H54 (cell line): ENCODE data around the gene CD300H.

Source experiments
- DNase-seq: peaks from one replicate; pipeline ENCODE4 v3.0.0; 2011; ENCODE audit warnings: low spot score, mixed read lengths; ENCODE audit not compliant: insufficient read length
- FAIRE-seq: peaks from 3 replicates; lab custom pipeline; 2011; peaks lifted over from hg19 to GRCh38; lab: Jason Lieb, UNC
- POLR2A ChIP-seq: IDR thresholded peaks from 2 replicates; pipeline ENCODE4 v1.6.1; 2011; ENCODE audit warnings: low read depth, mild to moderate bottlenecking, low read length

The CD300H gene

DNA sequence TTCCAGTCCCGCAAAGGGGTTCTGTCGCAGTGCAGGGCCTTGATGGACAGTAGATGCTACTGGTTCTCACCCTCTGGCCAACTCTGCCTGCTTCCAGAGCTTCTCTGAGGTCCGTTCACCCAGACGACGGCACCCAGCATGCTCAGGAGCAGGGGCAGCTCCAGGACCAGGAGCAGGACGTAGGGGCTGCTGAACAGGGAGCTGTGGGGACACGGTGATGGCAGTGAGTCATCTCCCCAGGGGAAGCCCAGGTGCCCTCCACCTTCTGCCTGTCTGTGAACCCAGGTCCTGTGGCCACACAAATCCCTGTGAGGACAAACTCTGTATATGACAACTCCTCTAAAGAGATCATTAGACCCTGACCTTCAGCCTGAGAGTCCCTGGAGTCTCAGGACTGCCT, 18.0 kb downstream of the CD300H start:
- no peak for DNase-seq
- no peak for FAIRE-seq
- TF ChIP-seq POLR2A: no peak

DNA sequence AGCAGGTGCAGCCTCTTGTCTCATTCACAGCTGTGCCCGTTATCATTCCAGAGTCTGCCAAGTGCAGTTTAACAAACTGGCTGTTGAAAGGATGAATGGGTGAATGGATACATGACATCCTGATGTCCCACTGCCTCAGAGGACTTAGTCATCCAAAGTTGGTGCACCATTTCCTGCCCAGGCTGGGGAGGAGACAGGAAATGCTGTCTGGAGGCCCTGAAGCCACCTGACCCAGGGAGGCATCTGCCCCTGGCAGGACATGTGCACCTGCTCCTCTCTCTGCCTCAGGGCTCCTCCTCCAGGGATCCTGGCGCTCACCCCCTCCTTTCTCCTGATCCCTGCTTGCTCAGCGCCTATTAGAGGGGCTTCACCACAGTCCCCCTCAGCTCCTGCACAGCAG, 19.6 kb downstream of the CD300H start:
- peak; percentile 32 for DNase-seq
- TF ChIP-seq POLR2A: no peak
- FAIRE-seq: no peak

DNA sequence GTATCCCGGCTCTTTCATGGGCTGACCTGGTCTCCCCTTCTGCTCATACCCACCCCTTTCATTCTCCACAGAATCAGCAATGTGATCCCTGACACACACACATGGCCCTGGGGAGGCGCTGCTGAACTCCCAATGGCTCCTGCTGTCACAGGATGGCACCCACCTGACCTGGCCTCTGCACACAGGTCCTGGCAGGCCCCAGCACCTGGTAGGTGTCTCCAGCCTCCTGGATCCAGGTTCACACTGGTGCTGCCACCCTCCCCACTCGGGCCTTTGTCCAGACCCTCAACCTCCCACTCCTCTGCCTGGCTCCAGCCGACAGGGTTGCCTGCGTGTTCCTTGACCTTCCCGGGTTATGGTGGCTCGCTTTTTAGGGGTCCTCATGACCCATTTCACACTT, 20.0 kb downstream of the CD300H start:
- FAIRE-seq (no peak), DNase-seq (no peak)
- TF ChIP-seq POLR2A: no peak

DNA sequence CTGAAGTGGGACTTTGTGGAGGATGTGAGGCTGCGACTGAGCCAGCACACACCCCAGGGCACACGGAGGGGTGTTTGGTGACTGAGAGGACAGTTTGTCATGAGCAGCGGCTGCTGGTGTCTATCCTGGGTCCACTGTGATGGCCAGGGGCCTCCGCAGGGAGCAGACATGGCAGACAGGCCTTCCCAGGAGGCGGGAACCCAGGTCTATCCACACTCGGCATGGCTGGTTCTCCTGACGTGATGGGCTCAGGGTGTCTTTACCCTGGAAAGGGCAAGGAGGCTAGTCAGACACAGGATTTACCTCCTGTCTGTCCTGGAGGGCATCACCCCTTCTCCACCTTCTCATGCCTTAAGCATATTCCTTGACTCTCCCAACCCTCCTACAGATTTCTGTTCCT, 20.7 kb downstream of the CD300H start:
- TF ChIP-seq POLR2A: no peak
- FAIRE-seq: no peak
- no peak for DNase-seq

DNA sequence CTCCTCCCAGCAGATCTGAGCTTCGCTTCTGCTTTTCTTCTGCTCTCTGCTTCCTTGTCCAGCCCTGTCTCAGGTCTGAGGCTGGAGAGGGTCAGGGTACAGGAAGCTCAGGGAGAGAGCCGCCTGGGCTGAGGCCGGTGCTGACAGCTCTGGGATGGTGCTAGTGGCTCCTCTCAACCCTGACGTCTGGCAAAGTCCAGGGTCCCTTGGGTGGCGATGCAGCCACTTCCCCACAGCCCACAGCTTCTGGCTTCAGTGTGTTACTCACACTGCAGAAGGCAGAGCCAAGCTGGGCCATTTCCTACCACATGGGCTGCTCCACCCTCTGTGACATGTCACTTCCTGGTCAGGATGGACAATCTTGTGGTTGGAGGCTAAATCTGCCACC, 21.5 kb downstream of the CD300H start, which contains the start of gene CD300C:
TSS of gene CD300C (minus strand) at position 273 of the 388 bp plus-strand sequence. CDS start 333 bp downstream, outside the sequence.
- peak; percentile 30; the same call in 1 of the 2 replicates for TF ChIP-seq POLR2A
- FAIRE-seq (no peak), DNase-seq (no peak)

DNA sequence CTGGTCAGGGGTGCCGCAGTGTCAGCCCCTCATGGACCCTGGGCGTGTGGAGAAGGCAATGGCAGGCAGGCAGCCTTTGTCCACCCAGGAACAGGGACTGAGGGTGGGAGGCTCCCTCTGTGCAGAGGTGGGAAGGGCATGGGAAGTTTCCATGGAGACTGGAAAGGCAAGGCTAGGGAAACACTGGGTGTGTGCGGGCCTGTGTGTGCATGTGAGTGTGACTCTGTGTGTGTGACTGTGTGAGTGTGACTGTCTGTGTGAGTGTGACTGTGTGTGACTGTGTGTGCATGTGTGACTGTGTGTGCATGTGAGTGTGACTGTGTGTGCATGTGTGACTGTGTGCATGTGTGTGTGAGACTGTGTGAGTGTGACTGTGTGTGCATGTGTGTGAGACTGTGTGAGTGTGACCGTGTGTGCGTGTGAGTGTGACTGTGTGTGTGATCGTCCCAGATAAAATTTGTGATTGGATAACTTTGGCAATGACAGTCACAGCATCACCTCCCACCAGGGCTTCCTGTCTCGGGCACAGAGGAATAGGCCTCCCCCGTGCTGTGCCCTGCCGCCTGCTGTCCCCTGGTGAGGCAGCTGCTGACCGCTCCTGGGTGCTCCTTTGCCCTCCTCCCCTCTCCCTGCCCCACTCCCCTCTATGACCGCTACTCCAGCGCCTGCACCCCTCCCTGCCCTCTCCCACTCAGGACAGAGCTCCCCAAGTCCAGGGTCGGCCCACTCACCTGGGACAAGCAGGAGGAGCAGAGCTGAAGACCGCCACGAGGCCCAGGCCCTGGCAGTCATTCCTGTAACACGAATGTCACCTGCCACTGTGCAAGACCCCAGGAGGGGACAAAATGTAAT, 22.1 kb downstream of the CD300H start:
- TF ChIP-seq POLR2A: no peak
- no peak for FAIRE-seq
- DNase-seq: no peak

DNA sequence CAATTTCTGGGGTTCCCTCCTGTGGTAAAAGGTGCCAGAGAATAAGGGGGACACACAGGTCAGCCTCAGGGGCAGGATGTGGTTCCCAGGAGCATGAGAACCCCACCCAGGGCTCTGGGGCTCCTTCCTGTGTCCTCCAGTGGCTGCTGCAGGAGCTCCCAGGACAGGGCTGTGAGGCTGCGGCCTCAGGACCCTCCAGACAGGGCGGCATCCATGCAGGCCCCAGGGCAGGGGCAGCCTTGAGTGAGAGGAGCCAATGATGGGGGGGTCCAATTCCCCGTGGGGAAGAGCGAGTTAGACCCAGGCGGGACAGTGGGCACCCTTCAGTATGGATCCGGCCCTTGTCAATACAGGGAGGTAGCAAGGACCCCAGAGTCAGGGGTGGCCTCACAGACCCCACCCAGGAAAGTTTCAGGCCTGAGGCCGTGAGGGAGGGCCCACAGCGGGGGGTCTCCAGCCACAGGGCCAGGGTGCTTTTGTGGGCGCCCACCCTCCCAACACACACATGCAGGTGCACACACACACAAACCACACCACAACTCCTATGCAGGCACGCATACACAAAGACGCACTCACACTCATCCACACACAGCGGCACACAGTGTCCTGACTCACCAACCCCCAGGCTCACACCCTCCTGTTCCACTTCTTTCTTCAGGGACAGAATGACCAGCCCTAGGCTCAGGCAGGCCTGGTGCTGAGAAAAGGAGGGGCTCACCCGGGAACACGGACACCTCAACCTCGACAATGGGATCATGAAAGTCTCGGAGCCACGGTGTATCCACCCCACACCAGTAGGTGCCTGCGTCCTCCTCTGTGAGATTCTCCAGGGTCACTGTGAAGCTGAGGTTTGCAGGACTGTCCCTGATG, 23.2 kb downstream of the CD300H start:
- no peak for FAIRE-seq
- DNase-seq: no peak
- no peak for TF ChIP-seq POLR2A

DNA sequence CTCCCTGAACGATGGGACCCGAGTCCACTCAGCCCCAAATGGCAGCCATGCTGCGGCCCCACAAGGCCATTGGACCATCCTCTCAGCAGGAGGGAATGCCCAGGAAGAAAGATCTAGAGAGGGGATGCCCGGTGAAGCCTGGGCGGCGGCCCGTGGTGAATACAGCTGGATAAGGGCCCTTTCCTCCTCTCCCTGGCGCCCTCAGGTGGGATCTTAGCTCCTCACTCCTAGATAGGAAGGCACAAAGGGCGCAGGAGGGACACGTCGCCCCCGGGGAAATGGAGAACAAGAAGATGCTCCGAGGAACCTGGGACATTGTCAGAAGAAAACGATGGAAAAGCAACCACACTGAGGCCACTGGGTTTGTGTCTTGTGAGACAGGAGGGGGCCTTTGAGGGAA, 23.9 kb downstream of the CD300H start:
- no peak for TF ChIP-seq POLR2A
- FAIRE-seq: no peak

DNA sequence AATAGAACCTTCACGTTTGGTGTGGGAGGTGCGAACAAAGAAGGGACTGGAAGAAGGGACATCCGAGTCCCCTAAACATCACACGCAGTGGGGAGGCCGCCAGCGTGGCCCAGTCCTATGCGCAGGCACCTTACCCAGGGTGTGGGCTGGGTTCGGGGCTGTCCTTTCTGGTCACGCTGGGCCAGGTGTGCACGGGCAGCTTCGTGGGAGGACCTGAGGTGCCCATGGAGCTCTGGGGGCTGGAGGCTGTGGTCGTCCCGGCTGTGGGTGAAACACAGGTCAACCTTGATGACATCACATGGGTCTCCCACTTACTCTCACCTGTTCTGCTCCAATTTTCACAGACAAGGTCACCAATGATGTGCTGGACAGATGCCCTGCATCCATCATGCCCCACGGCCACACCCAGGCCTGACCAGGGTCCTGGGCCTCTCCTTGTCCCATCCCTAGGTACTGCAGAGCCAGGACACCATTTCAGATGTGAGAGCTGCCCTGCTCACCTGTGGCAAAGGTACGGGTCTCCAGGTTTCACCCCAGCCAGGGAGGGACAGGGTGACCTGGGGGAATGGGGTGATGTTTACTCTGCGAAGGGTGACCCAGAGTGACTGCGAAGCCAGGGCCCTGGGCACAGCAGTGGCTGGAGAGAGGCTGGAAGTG, 24.5 kb downstream of the CD300H start:
- DNase-seq (no peak), FAIRE-seq (no peak)
- no peak for TF ChIP-seq POLR2A

More for the DNA sequence above, 23.9 kb downstream of the CD300H start:
- DNase-seq: no peak

DNA sequence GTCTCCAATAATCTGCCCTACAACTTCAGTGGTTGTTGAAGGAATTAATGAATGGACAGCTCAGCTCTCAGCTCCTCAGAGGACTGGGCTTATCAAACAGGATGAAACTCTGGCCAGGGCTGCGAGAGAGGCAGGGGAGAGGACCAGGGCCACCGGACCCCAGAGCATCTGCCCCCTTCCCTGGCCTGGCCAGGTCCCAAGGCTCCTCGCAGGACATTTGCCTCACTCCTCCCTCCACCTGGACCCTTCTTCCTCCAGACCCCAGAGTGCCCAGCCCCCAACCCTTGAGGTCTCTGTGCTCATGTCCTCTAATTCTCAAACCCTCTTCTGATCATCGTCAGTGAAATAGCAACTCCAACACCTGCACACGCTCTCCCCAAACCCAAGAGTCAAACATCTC, 25.1 kb downstream of the CD300H start:
- no peak for TF ChIP-seq POLR2A
- FAIRE-seq (no peak), DNase-seq (no peak)

DNA sequence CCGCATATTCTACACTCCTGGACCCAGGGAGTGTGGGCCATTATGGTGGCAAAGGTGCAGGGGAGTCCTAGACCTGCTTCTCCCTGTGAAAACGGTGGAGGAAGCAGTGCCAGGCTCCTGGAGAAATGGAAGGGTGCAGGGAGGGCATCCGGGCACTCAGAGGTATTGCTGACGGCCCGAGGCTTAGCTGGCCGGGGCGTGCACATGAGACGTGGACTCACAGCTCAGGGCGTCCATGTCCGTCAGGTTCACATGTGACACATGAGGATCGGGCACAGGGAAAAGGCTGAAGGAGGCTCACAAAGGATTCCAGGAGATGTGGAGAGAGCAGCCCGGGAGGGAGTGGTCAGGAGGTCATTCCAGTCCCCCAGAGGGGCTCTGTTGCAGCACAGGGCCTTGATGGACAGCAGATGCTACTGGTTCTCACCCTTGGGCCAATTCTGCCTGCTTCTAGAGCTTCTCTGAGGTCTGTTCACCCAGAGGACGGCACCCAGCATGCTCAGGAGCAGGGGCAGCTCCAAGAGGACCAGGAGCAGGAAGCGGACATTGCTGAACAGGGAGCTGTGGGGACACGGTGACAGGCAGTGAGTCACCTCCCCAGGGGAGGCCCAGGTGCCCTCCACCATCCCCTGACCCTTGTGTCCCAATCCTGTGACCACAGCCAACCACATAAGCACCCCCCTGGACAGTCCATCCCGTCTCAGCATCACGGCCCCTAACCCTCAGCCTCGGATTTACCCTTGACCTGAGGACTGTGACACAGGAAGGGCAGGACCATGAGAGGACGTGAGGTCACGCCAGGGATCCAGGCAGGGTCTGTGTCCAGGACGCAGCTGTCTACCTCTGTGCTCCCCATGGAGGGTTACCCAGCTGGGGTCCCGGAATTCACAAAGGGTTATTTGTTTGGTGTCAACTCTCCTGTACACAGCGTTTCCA, 25.9 kb downstream of the CD300H start:
- no peak for FAIRE-seq
- DNase-seq: no peak
- TF ChIP-seq POLR2A: no peak

DNA sequence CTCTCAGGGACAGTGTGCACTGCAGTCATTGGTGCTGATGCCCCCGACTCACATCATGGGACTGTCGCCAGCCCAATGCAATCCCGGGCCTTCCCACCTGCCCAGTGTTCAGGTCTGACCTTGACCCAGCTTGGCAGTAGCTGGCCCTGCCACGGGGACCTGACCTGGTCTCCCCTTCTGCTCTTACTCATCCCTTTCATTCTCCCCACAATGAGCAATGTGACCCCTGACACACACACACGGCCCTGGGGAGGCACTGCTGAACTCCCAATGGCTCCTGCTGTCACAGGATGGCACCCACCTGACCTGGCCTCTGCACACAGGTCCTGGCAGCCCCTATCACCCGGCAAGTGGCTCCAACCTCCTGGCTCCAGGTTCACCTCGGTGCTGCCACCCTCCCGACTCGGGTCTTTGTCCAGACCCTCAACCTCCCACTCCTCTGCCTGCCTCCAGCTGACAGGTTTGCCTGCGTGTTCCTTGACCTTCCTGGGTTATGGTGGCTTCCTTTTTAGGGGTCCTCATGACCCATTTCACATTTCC, 28.0 kb downstream of the CD300H start:
- FAIRE-seq: no peak

More for the DNA sequence above, 28.0 kb downstream of the CD300H start:
- no peak for DNase-seq
- no peak for TF ChIP-seq POLR2A
